A673 (cell line): ENCODE results near the gene LMTK3. TPM values are rescaled to one million over a fixed set of nuclear protein-coding genes. Genes with fewer than 3 reads are reported as not detected.

ENCODE experiments used
- BruUV-seq: library from RNA; stranded (reverse); fragments of 400-500 nt; replicated peaks from 2 replicates; lab custom pipeline; 2021; lab: Mats Ljungman, UMichigan
- CTCF ChIA-PET: fragments of 300-600 bp; sonication (Branson Sonifier 250); formaldehyde crosslinking; loops from one replicate; lab custom pipeline; 2022; ENCODE audit warnings: antibody characterized with exemption; lab: Charles Lee
- POLR2A ChIA-PET: fragments of 300-600 bp; sonication (Branson Sonifier 250); formaldehyde crosslinking; loops from one replicate; lab custom pipeline; 2022; ENCODE audit warnings: antibody characterized with exemption; ENCODE audit not compliant: low non-redundant PET; lab: Charles Lee
- DNase-seq: peaks from one replicate; pipeline ENCODE4 v3.0.0-alpha.2; 2015; ENCODE audit warnings: low spot score
- H3K27ac ChIP-seq: fragments of 200-600 bp; sonication (generic); 2 replicates; pipeline ENCODE4 v1.5.1; 2016; ENCODE audit warnings: mixed run types, low read depth, mild to moderate bottlenecking, mixed read lengths, antibody characterized with exemption, low read length; ENCODE audit not compliant: poor library complexity, severe bottlenecking
- H3K27me3 ChIP-seq: fragments of 200-600 bp; sonication (generic); replicated peaks from 2 replicates; pipeline ENCODE4 v1.6.1; 2017; ENCODE audit warnings: mixed run types, low read depth, mild to moderate bottlenecking, mixed read lengths, antibody characterized with exemption, low read length; ENCODE audit not compliant: insufficient read depth, poor library complexity
- H3K36me3 ChIP-seq: fragments of 200-600 bp; sonication (generic); 2 replicates; pipeline ENCODE4 v1.6.1; 2016; ENCODE audit warnings: mixed run types, mild to moderate bottlenecking, mixed read lengths, antibody characterized with exemption, low read length; ENCODE audit not compliant: insufficient read depth, poor library complexity, severe bottlenecking
- H3K4me1 ChIP-seq: fragments of 200-600 bp; sonication (generic); 2 replicates; pipeline ENCODE4 v1.6.1; 2017; ENCODE audit warnings: mixed run types, mild to moderate bottlenecking, mixed read lengths, antibody characterized with exemption, low read length; ENCODE audit not compliant: insufficient read depth, poor library complexity, severe bottlenecking
- H3K4me3 ChIP-seq: fragments of 200-600 bp; sonication (generic); 2 replicates; pipeline ENCODE4 v1.5.1; 2016; ENCODE audit warnings: low read depth, mixed run types, mild to moderate bottlenecking, mixed read lengths, low read length; ENCODE audit not compliant: poor library complexity, severe bottlenecking
- H3K9me3 ChIP-seq: fragments of 200-600 bp; sonication (generic); 2 replicates; pipeline ENCODE4 v1.6.1; 2016; ENCODE audit warnings: mixed run types, low read depth, mild to moderate bottlenecking, mixed read lengths, antibody characterized with exemption, low read length; ENCODE audit not compliant: poor library complexity, severe bottlenecking
- CTCF ChIP-seq: fragments of 300-800, 200-600 bp; sonication (generic); conservative IDR thresholded peaks from 2 replicates; pipeline ENCODE4 v1.5.1; 2017; ENCODE audit warnings: low read depth, mild to moderate bottlenecking, antibody characterized with exemption, low read length, moderate library complexity, mixed read lengths
- EZH2 ChIP-seq: fragments of 200-600 bp; sonication (generic); IDR thresholded peaks from 2 replicates; pipeline ENCODE4 v1.6.1; 2017; ENCODE audit warnings: borderline replicate concordance, low read depth, mild to moderate bottlenecking, mixed read lengths, antibody characterized with exemption, low read length; ENCODE audit not compliant: poor library complexity, severe bottlenecking
- intact Hi-C: fragments of 100-400 bp; cut with micrococcal nuclease; formaldehyde crosslinking; loops from one replicate; pipeline ENCODE4 v1.10.0; 2022; ENCODE audit not compliant: unreplicated experiment
- total RNA-seq: library from RNA; stranded (reverse); gene quantifications from 2 replicates; pipeline ENCODE4 v1.2.3, GENCODE V29; 2021

Gene LMTK3
- total RNA-seq, 1 experiment from 2014 or later: 0.52 TPM

GRCh38 chr19:48506138-48506733 lies 5.4 kb downstream of the LMTK3 start:
- Histone ChIP-seq H3K36me3 (no peaks in the 10 kb centered on the region), H3K9me3 (no peaks in the 10 kb centered on the region), H3K4me1 (peaks cover 6% of the 10 kb centered on the region), H3K4me3 (no peak overlapping the region), H3K27ac (no peak overlapping the region), H3K27me3 (no peaks in the 10 kb centered on the region)
- CTCF ChIA-PET: interaction anchor here (0.5 to 2.4 kb wide), 17 partner anchors 10 to 1444 kb away, joined by 3 to 42 read pairs (median 5); no protein-coding TSS in a partner anchor
- peak; percentile 78 for DNase-seq
- POLR2A ChIA-PET: interaction anchor here (0.6 kb wide), 4 partner anchors 131 to 1790 kb away, joined by 3 to 8 read pairs (median 4); no protein-coding TSS in a partner anchor
- intact Hi-C loops: loop anchor here (1.0 kb wide), 1 partner anchor 78 kb away; no protein-coding TSS in a partner anchor
- BruUV-seq: no TSS peak
- TF ChIP-seq CTCF (peak; percentile 68), EZH2 (no peak)

DNA sequence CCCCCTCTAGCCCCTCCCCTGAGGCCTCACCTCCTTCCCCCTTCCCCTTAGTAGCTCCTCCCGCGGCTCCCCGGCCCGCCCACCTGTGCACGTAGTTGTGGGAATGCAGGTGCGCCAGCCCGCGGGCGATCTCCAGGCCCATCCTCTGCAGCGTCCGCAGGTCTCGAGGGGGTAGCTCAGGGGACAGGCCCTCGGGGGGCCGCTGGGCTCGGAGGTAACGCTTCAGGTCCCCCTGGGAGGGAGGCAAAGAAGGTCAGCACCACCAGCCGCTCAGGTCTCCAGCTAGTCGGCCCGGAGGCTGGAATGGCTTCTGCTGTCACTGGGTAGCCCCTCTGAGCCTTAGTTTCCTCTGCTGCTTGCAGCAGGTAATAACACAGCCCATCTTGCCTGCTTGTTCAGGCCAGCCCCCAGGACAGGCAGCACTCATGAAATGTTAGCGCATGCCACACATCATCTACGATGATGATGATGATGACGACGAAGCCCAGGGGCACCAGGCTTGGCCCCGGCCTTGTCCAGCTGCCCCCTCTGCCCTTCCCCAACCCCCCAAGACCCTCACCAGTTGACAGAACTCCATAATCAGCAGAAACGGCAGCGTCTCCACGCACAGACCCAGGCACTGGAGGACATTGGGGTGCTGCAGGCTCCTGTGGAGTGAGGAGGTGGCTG lies 9.2 kb downstream of the LMTK3 start:
- peak overlapping the region; percentile 25 for H3K4me3 ChIP-seq
- POLR2A ChIA-PET: no interaction called here
- no peak overlapping the region for H3K27ac ChIP-seq
- H3K4me1 ChIP-seq: peaks cover 23% of the 10 kb centered on the region
- H3K9me3 ChIP-seq: no peaks in the 10 kb centered on the region
- BruUV-seq: no TSS peak
- H3K27me3 ChIP-seq: peaks cover 10% of the 10 kb centered on the region
- CTCF ChIA-PET: interaction anchor here (0.6 kb wide), 1 partner anchor 82 kb away, joined by 6 read pairs; no protein-coding TSS in a partner anchor
- intact Hi-C loops: no loop called here
- DNase-seq: no peak
- no peak for TF ChIP-seq CTCF
- TF ChIP-seq EZH2: no peak
- no peaks in the 10 kb centered on the region for H3K36me3 ChIP-seq

- no peak overlapping the region for H3K27ac ChIP-seq
- POLR2A ChIA-PET: no interaction called here
Measured at GRCh38 chr19:48501494-48502349, 9.9 kb downstream of the LMTK3 start.

More at GRCh38 chr19:48501494-48502349, 9.9 kb downstream of the LMTK3 start:
- peak; percentile 91 for DNase-seq
- no peaks in the 10 kb centered on the region for H3K36me3 ChIP-seq
- TF ChIP-seq CTCF (no peak), EZH2 (no peak)
- peaks cover 23% of the 10 kb centered on the region for H3K4me1 ChIP-seq
- no peaks in the 10 kb centered on the region for H3K9me3 ChIP-seq
- peaks cover 10% of the 10 kb centered on the region for H3K27me3 ChIP-seq
- intact Hi-C loops: no loop called here
- H3K4me3 ChIP-seq: peak overlapping the region; percentile 25
- no TSS peak for BruUV-seq
- CTCF ChIA-PET: interaction anchor here (0.6 kb wide), 1 partner anchor 83 kb away, joined by 6 read pairs; no protein-coding TSS in a partner anchor
